IMR-90 (cell line): ENCODE data around the gene MRGPRX2. TPM values are rescaled to one million over a fixed set of nuclear protein-coding genes. Genes with fewer than 3 reads are reported as not detected.

Experiments
- ATAC-seq: fragments of 200-7000 bp; cut with Tn5 transposase; 2 replicates; pipeline ENCODE4 v1.9.1; 2020; ENCODE audit warnings: low read depth, mild to moderate bottlenecking, moderate library complexity
- BruUV-seq: library from RNA; stranded (reverse); fragments of 400-500 nt; replicated peaks from 2 replicates; lab custom pipeline; 2021; lab: Mats Ljungman, UMichigan
- CTCF ChIA-PET: fragments of 300-600 bp; formaldehyde crosslinking; extraction: SDS; loops from one replicate; lab custom pipeline; 2021; ENCODE audit warnings: antibody characterized with exemption; lab: Yijun Ruan, JAX
- POLR2A ChIA-PET: fragments of 300-600 bp; sonication (Branson Sonifier 250); formaldehyde crosslinking; loops from one replicate; lab custom pipeline; 2022; ENCODE audit warnings: antibody characterized with exemption; ENCODE audit not compliant: unreplicated experiment; lab: Charles Lee
- DNase-seq: peaks from one replicate; pipeline ENCODE4 v3.0.0; 2013
- H2AFZ ChIP-seq: replicated peaks from 2 replicates; pipeline ENCODE3; 2013; ENCODE audit warnings: low read length, mild to moderate bottlenecking; ENCODE audit not compliant: poor library complexity
- H2AK5ac ChIP-seq: 2 replicates; pipeline ENCODE4 v1.6.1; 2013; ENCODE audit warnings: low read depth, low read length, inconsistent platforms
- H2AK9ac ChIP-seq: replicated peaks from 2 replicates; pipeline ENCODE3; 2013; ENCODE audit warnings: mild to moderate bottlenecking, low read depth, low read length, moderate library complexity; ENCODE audit not compliant: poor library complexity
- H2BK120ac ChIP-seq: 2 replicates; pipeline ENCODE4 v1.6.1; 2013; ENCODE audit warnings: low read depth, low read length, inconsistent platforms
- H2BK15ac ChIP-seq: 3 replicates; pipeline ENCODE4 v1.6.1; 2013; ENCODE audit warnings: low read depth, low read length, inconsistent platforms
- H2BK20ac ChIP-seq: 2 replicates; pipeline ENCODE4 v1.6.1; 2013; ENCODE audit warnings: low read depth, mild to moderate bottlenecking, inconsistent platforms, low read length, moderate library complexity
- H2BK5ac ChIP-seq: 2 replicates; pipeline ENCODE4 v1.6.1; 2013; ENCODE audit warnings: mild to moderate bottlenecking, low read depth, low read length, inconsistent platforms; ENCODE audit not compliant: poor library complexity, severe bottlenecking
- H3K14ac ChIP-seq: replicated peaks from 2 replicates; pipeline ENCODE4 v1.6.1; 2013; ENCODE audit warnings: low read depth, low read length, inconsistent platforms
- H3K18ac ChIP-seq: 2 replicates; pipeline ENCODE4 v1.6.1; 2013; ENCODE audit warnings: low read depth, low read length, control low read depth
- H3K23ac ChIP-seq: 2 replicates; pipeline ENCODE4 v1.6.1; 2013; ENCODE audit warnings: low read depth, low read length, inconsistent platforms
- H3K27ac ChIP-seq: 2 replicates; pipeline ENCODE4 v1.5.1; 2013; ENCODE audit warnings: mild to moderate bottlenecking, control low read depth, low read length; ENCODE audit not compliant: insufficient read depth
- H3K27me3 ChIP-seq: 2 replicates; pipeline ENCODE4 v1.6.1; 2013; ENCODE audit warnings: low read length; ENCODE audit not compliant: control insufficient read depth, insufficient read depth
- H3K36me3 ChIP-seq: 2 replicates; pipeline ENCODE4 v1.6.1; 2013; ENCODE audit warnings: low read length, mixed read lengths; ENCODE audit not compliant: control insufficient read depth, insufficient read depth
- H3K4ac ChIP-seq: 2 replicates; pipeline ENCODE4 v1.6.1; 2013; ENCODE audit warnings: low read depth, low read length, inconsistent platforms
- H3K4me1 ChIP-seq: 2 replicates; pipeline ENCODE4 v1.6.1; 2013; ENCODE audit warnings: low read length, mixed read lengths; ENCODE audit not compliant: control insufficient read depth, insufficient read depth
- H3K4me2 ChIP-seq: 2 replicates; pipeline ENCODE4 v1.6.1; 2013; ENCODE audit warnings: low read depth, mild to moderate bottlenecking, control low read depth, low read length, moderate library complexity
- H3K4me3 ChIP-seq: 2 replicates; pipeline ENCODE4 v1.5.1; 2013; ENCODE audit warnings: low read depth, mild to moderate bottlenecking, control low read depth, low read length, moderate library complexity; ENCODE audit not compliant: insufficient read depth
- H3K56ac ChIP-seq: 2 replicates; pipeline ENCODE4 v1.6.1; 2013; ENCODE audit warnings: low read length, inconsistent platforms; ENCODE audit not compliant: insufficient read depth; ENCODE audit errors: extremely low read depth
- H3K79me1 ChIP-seq, 2 experiments: 2 replicates each; pipeline ENCODE4 v1.6.1; 2013; ENCODE audit warnings: low read length in 2 of 2, inconsistent platforms in 1 of 2, low read depth in 1 of 2
- H3K9ac ChIP-seq: 2 replicates; pipeline ENCODE4 v1.6.1; 2013; ENCODE audit warnings: low read depth, low read length, control low read depth
- H3K9me1 ChIP-seq: 2 replicates; pipeline ENCODE4 v1.6.1; 2013; ENCODE audit warnings: low read length, inconsistent platforms; ENCODE audit not compliant: insufficient read depth
- H3K9me3 ChIP-seq: 2 replicates; pipeline ENCODE4 v1.6.1; 2013; ENCODE audit warnings: low read length; ENCODE audit not compliant: control insufficient read depth, insufficient read depth
- H4K20me1 ChIP-seq: 2 replicates; pipeline ENCODE4 v1.6.1; 2013; ENCODE audit warnings: low read length, inconsistent platforms; ENCODE audit not compliant: insufficient read depth
- H4K5ac ChIP-seq: 2 replicates; pipeline ENCODE4 v1.6.1; 2013; ENCODE audit warnings: mild to moderate bottlenecking, low read depth, low read length, control low read depth
- H4K8ac ChIP-seq, 2 experiments: 2 replicates each; pipeline ENCODE4 v1.6.1; 2013; ENCODE audit warnings: low read depth in 2 of 2, low read length in 2 of 2, control low read depth in 1 of 2, inconsistent platforms in 1 of 2
- H4K91ac ChIP-seq: 2 replicates; pipeline ENCODE4 v1.6.1; 2013; ENCODE audit warnings: low read depth, low read length, inconsistent platforms; ENCODE audit not compliant: insufficient read depth
- BHLHE40 ChIP-seq: fragments of 150-350 bp; IDR thresholded peaks from 2 replicates; pipeline ENCODE4 v1.6.1; 2016; ENCODE audit warnings: mild to moderate bottlenecking, low read depth, low read length
- CEBPB ChIP-seq: IDR thresholded peaks from 2 replicates; pipeline ENCODE4 v1.6.1; 2012; ENCODE audit warnings: low read depth, low read length, improper control_type of control experiment
- CTCF ChIP-seq: conservative IDR thresholded peaks from 2 replicates; pipeline ENCODE4 v1.5.1; 2012; ENCODE audit warnings: mild to moderate bottlenecking, low read depth, low read length, improper control_type of control experiment
- ELK1 ChIP-seq: fragments of 150-350 bp; IDR thresholded peaks from 2 replicates; pipeline ENCODE4 v1.6.1; 2016; ENCODE audit warnings: low read depth, mild to moderate bottlenecking, low read length, moderate library complexity, borderline replicate concordance
- MAFK ChIP-seq: IDR thresholded peaks from 2 replicates; pipeline ENCODE4 v1.6.1; 2012; ENCODE audit warnings: low read depth, low read length, improper control_type of control experiment
- MXI1 ChIP-seq: IDR thresholded peaks from 2 replicates; pipeline ENCODE4 v1.6.1; 2012; ENCODE audit warnings: low read depth, mild to moderate bottlenecking, low read length, moderate library complexity, borderline replicate concordance
- NFE2L2 ChIP-seq: fragments of 150-350 bp; IDR thresholded peaks from 2 replicates; pipeline ENCODE4 v1.6.1; 2016; ENCODE audit warnings: low read depth, mild to moderate bottlenecking, low read length
- POLR2A ChIP-seq: IDR thresholded peaks from 2 replicates; pipeline ENCODE4 v1.6.1; 2012; ENCODE audit warnings: mild to moderate bottlenecking, low read depth, low read length
- RAD21 ChIP-seq: IDR thresholded peaks from 2 replicates; pipeline ENCODE4 v1.6.1; 2012; ENCODE audit warnings: low read length, improper control_type of control experiment
- RCOR1 ChIP-seq: IDR thresholded peaks from 2 replicates; pipeline ENCODE4 v1.6.1; 2012; ENCODE audit warnings: mild to moderate bottlenecking, low read length, improper control_type of control experiment; ENCODE audit not compliant: insufficient replicate concordance
- RFX5 ChIP-seq: IDR thresholded peaks from 2 replicates; pipeline ENCODE4 v1.8.0; 2012; ENCODE audit warnings: low read depth, mild to moderate bottlenecking, low read length, moderate library complexity
- USF2 ChIP-seq: fragments of 150-350 bp; IDR thresholded peaks from 2 replicates; pipeline ENCODE4 v1.6.1; 2017; ENCODE audit warnings: mild to moderate bottlenecking, antibody characterized with exemption, low read length, low read depth
- WGBS, 2 experiments: methylation state at CpG; one replicate each; pipeline versions ENCODE4 v1.1.5 to v1.1.7; 2013; ENCODE audit warnings: missing lambda C conversion rate in 2 of 2; ENCODE audit not compliant: insufficient read length in 1 of 2; ENCODE audit errors: extremely low coverage in 2 of 2; 5-methylcytosine and 5-hydroxymethylcytosine counted together
- dilution Hi-C: fragments of 300-500 bp; cut with HindIII; formaldehyde crosslinking; loops from one replicate; pipeline ENCODE4 v1.14.3; 2018; ENCODE audit warnings: low sequenced_read_pairs; ENCODE audit not compliant: unreplicated experiment
- in situ Hi-C: fragments of 300-500 bp; cut with MboI; formaldehyde crosslinking; loops from 3 replicates; pipeline ENCODE4 v1.14.3; 2019; ENCODE audit warnings: low sequenced_read_pairs, inconsistent platforms, mixed read lengths
- intact Hi-C: fragments of 100-400 bp; cut with micrococcal nuclease; formaldehyde crosslinking; loops from 2 replicates; pipeline ENCODE4 v1.10.0; 2022
- polyA plus RNA-seq, 3 experiments: library from polyadenylated mRNA; depleted of rRNA; stranded (reverse); fragments of >200 nt; gene quantifications; 2 replicates each; pipeline ENCODE4 v1.2.3, GENCODE V29; 2012; ENCODE audit warnings: low replicate concordance in 1 of 3
- total RNA-seq: library from RNA; depleted of rRNA; stranded (reverse); fragments of >200 nt; gene quantifications from 2 replicates; pipeline ENCODE4 v1.2.3, GENCODE V29; 2012

The MRGPRX2 gene
- total and polyA plus RNA-seq, 2 of the 4 experiments (the other 2 are of a cell fraction): not detected

- Histone ChIP-seq H3K9me1 (no peaks in the 10 kb centered on the region), H3K4me1 (no peaks in the 10 kb centered on the region), H3K4me2 (no peak overlapping the region), H3K36me3 (no peaks in the 10 kb centered on the region), H4K91ac (no peak overlapping the region), H4K5ac (no peak overlapping the region), H3K27ac (no peak overlapping the region), H4K20me1 (no peaks in the 10 kb centered on the region), H3K27me3 (peaks cover 5% of the 10 kb centered on the region), H3K18ac (no peak overlapping the region), H2BK120ac (no peak overlapping the region), H3K56ac (no peak overlapping the region), H3K14ac (no peak overlapping the region), H3K4me3 (no peak overlapping the region), H2AFZ (no peak overlapping the region), H3K9ac (no peak overlapping the region), H2AK5ac (no peak overlapping the region), H3K79me1 (no peaks in the 10 kb centered on the region), H2BK5ac (no peak overlapping the region), H2BK15ac (no peak overlapping the region), H3K9me3 (no peaks in the 10 kb centered on the region), H2BK20ac (no peak overlapping the region), H2AK9ac (no peak overlapping the region), H3K4ac (no peak overlapping the region), H3K23ac (no peak overlapping the region), H4K8ac (no peak overlapping the region)
- ATAC-seq (no peak), DNase-seq (no peak)
- TF ChIP-seq USF2 (no peak), RAD21 (no peak), MXI1 (no peak), BHLHE40 (no peak), NFE2L2 (no peak), CTCF (no peak), RCOR1 (no peak), ELK1 (no peak), CEBPB (no peak), MAFK (no peak), RFX5 (no peak), POLR2A (no peak)
- CTCF ChIA-PET: interaction anchor here (1.6 kb wide), 1 partner anchor 11 kb away, joined by 6 read pairs; no protein-coding TSS in a partner anchor
- dilution Hi-C loops: no loop called here
- no TSS peak for BruUV-seq
- POLR2A ChIA-PET: no interaction called here
- in situ Hi-C loops: no loop called here
- WGBS, 2 experiments: no CpG with 5 or more reads among the region's 5 CpGs
- intact Hi-C loops: no loop called here
Measured at GRCh38 chr11:19059833-19060232, 684 bp downstream of the MRGPRX2 start.
